Measurements from ENCODE around the gene TRIM15.

DNA sequence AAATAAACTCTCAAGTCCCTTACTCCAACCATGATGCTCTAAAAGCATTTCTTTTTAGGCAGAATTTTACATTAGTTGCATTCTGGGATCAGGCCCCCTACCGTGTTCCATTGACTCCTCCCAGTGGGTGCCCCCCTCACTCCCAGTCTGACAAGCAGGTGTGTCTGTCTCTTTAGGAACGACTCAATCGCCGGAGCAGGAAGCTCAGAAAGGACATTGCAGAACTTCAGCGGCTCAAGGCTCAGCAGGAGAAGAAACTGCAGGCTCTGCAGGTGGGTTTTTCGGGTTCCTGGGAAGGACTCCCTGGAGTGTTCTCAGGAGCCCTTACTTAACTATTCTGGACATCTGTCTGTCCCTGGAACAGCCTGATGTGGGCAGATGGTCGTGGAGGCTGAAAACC is 17.5 kb upstream of the TRIM15 start:
- no peak for TF ChIP-seq POLR2A (IDR thresholded peaks at IDR 0.05)
- no peak for TF ChIP-seq CTCF (IDR thresholded peaks at IDR 0.05)
- no peak for TF ChIP-seq EP300 (IDR thresholded peaks at IDR 0.05)

Data from ovary (tissue), 3 donors.